ENCODE results near the gene KCNK13.

DNA sequence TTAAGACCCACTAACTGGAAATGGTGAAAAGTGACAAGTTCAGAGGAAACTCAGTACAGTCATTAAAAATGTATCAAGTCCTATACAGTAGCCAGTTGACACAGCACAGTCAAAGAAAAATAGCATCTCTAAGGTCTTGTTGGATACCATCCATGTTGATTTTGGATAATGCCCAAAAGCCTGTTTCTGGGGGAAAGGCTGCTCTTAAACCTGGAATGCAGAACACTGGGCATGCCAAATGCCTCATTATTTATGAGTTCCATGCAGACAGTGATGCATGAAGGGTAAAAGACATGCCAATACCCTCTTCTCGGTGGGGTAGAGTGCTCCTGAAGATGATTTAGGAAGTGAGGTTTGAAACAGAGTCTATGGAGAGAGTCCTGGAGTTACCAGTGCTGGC, 29.6 kb downstream of the KCNK13 start:
- TF ChIP-seq, protein P1, sequence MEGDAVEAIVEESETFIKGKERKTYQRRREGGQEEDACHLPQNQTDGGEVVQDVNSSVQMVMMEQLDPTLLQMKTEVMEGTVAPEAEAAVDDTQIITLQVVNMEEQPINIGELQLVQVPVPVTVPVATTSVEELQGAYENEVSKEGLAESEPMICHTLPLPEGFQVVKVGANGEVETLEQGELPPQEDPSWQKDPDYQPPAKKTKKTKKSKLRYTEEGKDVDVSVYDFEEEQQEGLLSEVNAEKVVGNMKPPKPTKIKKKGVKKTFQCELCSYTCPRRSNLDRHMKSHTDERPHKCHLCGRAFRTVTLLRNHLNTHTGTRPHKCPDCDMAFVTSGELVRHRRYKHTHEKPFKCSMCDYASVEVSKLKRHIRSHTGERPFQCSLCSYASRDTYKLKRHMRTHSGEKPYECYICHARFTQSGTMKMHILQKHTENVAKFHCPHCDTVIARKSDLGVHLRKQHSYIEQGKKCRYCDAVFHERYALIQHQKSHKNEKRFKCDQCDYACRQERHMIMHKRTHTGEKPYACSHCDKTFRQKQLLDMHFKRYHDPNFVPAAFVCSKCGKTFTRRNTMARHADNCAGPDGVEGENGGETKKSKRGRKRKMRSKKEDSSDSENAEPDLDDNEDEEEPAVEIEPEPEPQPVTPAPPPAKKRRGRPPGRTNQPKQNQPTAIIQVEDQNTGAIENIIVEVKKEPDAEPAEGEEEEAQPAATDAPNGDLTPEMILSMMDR (conservative IDR thresholded peaks at IDR 0.05; ENCODE audit: low read depth, low read length), result no peak
- no peak for TF ChIP-seq POLR2A (IDR thresholded peaks at IDR 0.05; ENCODE audit: low read depth, low read length)
- TF ChIP-seq RAD21 (IDR thresholded peaks at IDR 0.05; ENCODE audit: low read length), result no peak
